Breast epithelium (tissue), 3 donors: ENCODE data around the gene PRR35.

Source experiments
- POLR2AphosphoS5 ChIP-seq, 3 donors: sonication (generic); formaldehyde crosslinking; IDR thresholded peaks; one replicate each; pipeline ENCODE4 v1.6.1; 2017; ENCODE audit warnings: antibody characterized with exemption in 3 of 3
- TF ChIP-seq, protein P1 (sequence below), 3 donors: fragments of 450-650 bp; IDR thresholded peaks; one replicate each; pipeline ENCODE4 v1.5.1; 2016 to 2017; ENCODE audit warnings: antibody characterized with exemption in 3 of 3, mild to moderate bottlenecking in 3 of 3, moderate library complexity in 3 of 3

DNA sequence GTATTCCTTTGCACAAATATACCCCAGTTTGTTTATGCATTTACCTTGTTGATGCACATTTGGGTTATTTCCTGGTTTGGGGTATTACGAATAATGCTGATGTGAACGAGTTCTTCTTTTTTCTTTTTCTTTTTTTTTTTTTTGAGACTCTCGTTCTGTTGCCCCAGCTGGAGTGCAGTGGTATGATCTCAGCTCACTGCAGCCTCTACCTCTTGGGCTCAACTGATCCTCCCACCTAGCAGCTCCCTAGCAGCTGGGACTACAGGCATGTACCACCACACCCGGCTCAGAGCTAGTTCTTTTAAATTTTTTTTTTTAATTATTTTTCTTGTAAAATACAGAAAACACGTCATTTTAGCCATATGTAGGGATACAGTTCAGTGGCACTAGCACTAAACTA is 43.7 kb downstream of the PRR35 start:
- TF ChIP-seq, protein P1, sequence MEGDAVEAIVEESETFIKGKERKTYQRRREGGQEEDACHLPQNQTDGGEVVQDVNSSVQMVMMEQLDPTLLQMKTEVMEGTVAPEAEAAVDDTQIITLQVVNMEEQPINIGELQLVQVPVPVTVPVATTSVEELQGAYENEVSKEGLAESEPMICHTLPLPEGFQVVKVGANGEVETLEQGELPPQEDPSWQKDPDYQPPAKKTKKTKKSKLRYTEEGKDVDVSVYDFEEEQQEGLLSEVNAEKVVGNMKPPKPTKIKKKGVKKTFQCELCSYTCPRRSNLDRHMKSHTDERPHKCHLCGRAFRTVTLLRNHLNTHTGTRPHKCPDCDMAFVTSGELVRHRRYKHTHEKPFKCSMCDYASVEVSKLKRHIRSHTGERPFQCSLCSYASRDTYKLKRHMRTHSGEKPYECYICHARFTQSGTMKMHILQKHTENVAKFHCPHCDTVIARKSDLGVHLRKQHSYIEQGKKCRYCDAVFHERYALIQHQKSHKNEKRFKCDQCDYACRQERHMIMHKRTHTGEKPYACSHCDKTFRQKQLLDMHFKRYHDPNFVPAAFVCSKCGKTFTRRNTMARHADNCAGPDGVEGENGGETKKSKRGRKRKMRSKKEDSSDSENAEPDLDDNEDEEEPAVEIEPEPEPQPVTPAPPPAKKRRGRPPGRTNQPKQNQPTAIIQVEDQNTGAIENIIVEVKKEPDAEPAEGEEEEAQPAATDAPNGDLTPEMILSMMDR (IDR thresholded peaks at IDR 0.05): no peak
- no peak for TF ChIP-seq POLR2AphosphoS5 (IDR thresholded peaks at IDR 0.05)
